Ovary (tissue), 3 donors: Measurements from ENCODE around the gene C3orf80.

Experiments
- CTCF ChIP-seq, 3 donors: fragments of 450-650 bp in 2 of 3; fragments of 200-600 bp in 1 of 3; IDR thresholded peaks; one replicate each; pipeline versions ENCODE4 v1.5.1 to v1.8.0; 2016 to 2022; ENCODE audit warnings: antibody characterized with exemption in 3 of 3, mild to moderate bottlenecking in 1 of 3
- EP300 ChIP-seq: sonication (generic); formaldehyde crosslinking; IDR thresholded peaks from one replicate; pipeline ENCODE4 v1.6.1; 2017; ENCODE audit warnings: antibody characterized with exemption
- POLR2A ChIP-seq: fragments of 450-650 bp; IDR thresholded peaks from one replicate; pipeline ENCODE4 v1.6.1; 2017; ENCODE audit warnings: antibody characterized with exemption, mild to moderate bottlenecking, moderate library complexity
- donor health status: DM: no; HTN: no; CAD: no.

DNA sequence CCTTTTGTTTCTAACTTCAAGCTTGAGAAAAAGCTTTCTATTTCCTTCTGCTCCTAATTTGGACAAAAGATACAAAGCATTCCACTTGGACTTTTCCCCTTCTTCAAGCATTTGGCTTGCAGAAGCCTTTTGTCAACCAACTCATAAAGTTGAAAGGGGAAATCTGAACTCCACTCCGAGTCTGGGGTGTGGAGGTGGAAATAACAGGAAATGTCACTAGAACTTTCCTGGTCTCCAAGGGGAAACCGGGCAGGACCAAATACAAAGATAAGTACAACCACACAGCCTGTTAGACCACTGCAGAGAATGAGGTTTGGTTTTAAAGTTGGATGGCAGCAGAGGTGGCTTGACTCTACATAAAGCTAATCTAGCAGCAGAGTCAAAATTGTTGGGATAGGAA lies 4.2 kb upstream of the C3orf80 start:
- TF ChIP-seq CTCF (IDR thresholded peaks at IDR 0.05), result no peak
- TF ChIP-seq POLR2A, result no peak
- no peak for TF ChIP-seq EP300
